ENCODE data around the gene C1orf74.

GRCh38 chr1:209829716-209830115 is 45.4 kb upstream of the C1orf74 start:
- TF ChIP-seq POLR2A (IDR thresholded peaks at IDR 0.05) (no peak), POLR2AphosphoS5 (IDR thresholded peaks at IDR 0.05) (no peak)
